ENCODE results near the gene EBPL.

The EBPL gene

DNA sequence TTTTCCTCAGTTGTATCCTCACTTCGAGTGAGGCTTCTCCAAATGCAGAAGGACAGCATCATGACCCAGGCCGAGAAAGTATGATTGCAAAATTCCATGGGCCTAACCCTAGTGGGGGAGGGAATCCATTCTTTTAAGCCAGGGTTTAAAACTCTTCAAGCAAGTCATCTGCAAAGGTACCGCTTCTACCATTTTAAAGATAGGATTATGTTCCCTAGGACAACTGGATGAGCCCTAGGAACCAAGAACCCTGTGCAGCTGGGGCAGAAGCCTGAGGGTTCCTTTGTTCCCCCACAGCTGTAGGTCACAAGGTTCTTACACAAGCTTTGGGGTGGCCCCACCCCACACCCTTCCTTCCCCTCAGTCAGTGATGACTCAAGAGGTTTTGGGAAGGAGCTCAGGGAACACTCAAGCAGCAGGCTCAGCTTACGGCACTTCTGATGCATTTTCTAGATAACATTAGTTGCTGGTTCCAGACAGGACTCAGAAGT lies 49.4 kb downstream of the EBPL start:
- in situ Hi-C loops (cut with MboI; ENCODE audit: low pct_unique_long_range_greater_than_20kb, low sequenced_read_pairs): no loop called here
- peak; percentile 39 for DNase-seq

- DNase-seq: no peak
- in situ Hi-C loops (cut with MboI; ENCODE audit: low pct_unique_long_range_greater_than_20kb, low sequenced_read_pairs): no loop called here
Measured at GRCh38 chr13:49638744-49639072, 52.6 kb downstream of the EBPL start.

- in situ Hi-C loops (cut with MboI; ENCODE audit: low pct_unique_long_range_greater_than_20kb, low sequenced_read_pairs): no loop called here
- DNase-seq: no peak
Measured at GRCh38 chr13:49638030-49638743, 53.1 kb downstream of the EBPL start.

GRCh38 chr13:49636705-49637104 lies 54.6 kb downstream of the EBPL start:
- in situ Hi-C loops (cut with MboI; ENCODE audit: low pct_unique_long_range_greater_than_20kb, low sequenced_read_pairs): no loop called here
- DNase-seq: no peak

GRCh38 chr13:49635599-49636433 lies 55.5 kb downstream of the EBPL start:
- in situ Hi-C loops (cut with MboI; ENCODE audit: low pct_unique_long_range_greater_than_20kb, low sequenced_read_pairs): no loop called here
- no peak for DNase-seq

GRCh38 chr13:49633710-49634109 lies 57.6 kb downstream of the EBPL start:
- in situ Hi-C loops (cut with MboI; ENCODE audit: low pct_unique_long_range_greater_than_20kb, low sequenced_read_pairs): no loop called here
- no peak for DNase-seq

DNA sequence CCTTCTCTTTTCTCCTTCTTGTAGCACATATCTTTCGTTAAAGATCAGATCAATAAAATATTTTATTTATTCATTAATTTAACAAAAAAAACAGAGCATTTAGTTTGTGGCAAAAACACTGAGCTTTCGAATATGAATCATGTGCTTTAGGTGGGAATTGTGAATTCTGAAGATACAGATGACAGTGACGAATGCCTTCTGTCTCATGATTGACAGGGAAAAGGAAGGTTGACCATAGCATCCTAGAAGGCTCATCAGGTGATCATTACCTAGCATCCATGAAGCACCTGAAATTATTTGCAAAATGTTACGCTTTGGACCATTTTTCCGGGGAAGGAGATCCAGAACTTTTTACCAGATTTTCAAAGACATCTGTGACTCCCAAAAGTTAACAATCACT lies 59.1 kb downstream of the EBPL start:
- no peak for DNase-seq
- in situ Hi-C loops (cut with MboI; ENCODE audit: low pct_unique_long_range_greater_than_20kb, low sequenced_read_pairs): no loop called here

DNA sequence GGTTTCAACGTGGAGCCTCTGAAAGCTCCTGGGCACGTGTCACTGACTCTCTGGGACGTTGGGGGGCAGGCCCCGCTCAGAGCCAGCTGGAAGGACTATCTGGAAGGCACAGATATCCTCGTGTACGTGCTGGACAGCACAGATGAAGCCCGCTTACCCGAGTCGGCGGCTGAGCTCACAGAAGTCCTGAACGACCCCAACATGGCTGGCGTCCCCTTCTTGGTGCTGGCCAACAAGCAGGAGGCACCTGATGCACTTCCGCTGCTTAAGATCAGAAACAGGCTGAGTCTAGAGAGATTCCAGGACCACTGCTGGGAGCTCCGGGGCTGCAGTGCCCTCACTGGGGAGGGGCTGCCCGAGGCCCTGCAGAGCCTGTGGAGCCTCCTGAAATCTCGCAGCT lies 60.7 kb downstream of the EBPL start:
- in situ Hi-C loops (cut with MboI; ENCODE audit: low pct_unique_long_range_greater_than_20kb, low sequenced_read_pairs): no loop called here
- no peak for DNase-seq

- in situ Hi-C loops (cut with MboI; ENCODE audit: low pct_unique_long_range_greater_than_20kb, low sequenced_read_pairs): no loop called here
- no peak for DNase-seq
Measured at GRCh38 chr13:49629947-49630346, 61.3 kb downstream of the EBPL start.

DNA sequence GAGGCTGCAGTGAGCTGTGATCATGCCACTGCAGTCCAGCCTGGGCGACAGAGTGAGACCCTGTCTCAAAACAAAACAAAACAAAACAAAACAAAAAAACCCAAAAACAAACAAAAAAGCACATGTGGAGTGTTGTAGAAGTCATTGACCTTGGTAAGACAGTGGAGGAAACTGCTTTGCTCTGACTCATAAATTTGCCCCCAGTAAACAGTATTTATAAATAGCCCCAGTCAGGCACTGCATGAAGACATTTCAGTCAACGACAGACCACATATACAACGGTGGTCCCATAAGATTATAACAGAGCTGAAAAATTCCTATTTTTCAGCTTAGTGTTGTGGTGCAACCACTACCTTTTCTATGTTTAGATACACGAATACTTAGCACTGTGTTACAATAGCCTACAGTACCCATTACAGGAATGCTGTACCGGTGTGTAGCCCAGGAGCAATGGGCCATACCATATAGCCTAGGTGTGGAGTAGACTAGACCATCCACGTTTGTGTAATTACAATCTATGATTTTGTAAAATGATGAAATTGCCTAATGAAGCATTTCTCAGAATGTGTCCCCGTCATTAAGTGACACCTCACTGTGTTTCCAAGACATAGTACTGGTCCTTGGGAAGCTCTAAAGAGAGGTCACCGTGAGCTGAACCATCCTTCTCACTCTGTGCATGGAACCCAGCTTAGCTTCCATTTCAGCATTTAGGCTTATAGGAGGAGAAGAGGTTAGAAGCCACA lies 61.9 kb downstream of the EBPL start:
- in situ Hi-C loops (cut with MboI; ENCODE audit: low pct_unique_long_range_greater_than_20kb, low sequenced_read_pairs): no loop called here
- DNase-seq: no peak

DNA sequence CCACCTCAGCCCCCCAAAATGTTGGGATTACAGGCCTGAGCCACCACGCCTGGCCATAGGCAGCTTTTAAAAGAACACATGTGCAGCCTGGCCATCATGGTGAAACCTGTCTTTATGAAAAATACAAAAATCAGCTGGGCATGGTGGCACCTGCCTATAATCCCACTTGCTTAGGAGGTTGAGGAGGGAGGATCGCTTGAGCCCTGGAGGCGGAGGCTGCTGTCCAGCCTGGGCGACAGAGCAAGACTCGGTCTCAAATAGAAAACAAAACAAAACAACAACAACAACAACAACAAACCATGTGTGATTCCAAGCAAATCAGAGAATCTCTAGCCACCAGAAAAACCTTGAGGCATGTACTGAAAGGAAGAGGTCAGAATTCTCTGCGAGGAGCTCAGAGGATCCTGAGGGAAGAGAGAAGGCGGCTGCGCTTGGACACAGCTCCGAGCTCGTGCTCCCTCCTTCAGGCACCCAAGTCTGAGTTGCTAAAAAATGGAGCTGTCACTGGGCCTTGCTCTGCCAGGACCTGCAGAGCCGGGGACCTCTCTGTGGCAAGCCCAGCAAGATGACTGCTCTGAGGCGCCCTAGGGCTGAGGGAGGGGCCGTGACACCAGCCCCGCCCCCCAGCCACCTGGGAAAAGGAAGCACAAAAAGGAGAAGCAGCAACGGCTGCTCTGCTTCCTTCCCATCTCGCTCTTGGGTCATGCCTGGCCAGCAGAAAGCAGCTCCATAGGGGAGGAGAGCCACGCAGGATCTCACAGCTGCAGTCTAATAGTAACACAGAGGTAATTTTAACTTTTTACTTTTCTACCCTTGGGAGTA lies 63.2 kb downstream of the EBPL start, which contains the start of gene ARL11:
TSS of gene ARL11 (plus strand) at position 677 of the 822 bp plus-strand sequence. CDS start 1,941 bp downstream, outside the sequence.
- in situ Hi-C loops (cut with MboI; ENCODE audit: low pct_unique_long_range_greater_than_20kb, low sequenced_read_pairs): no loop called here
- peak; percentile 97 for DNase-seq

- DNase-seq: no peak
- in situ Hi-C loops (cut with MboI; ENCODE audit: low pct_unique_long_range_greater_than_20kb, low sequenced_read_pairs): no loop called here
Measured at GRCh38 chr13:49625392-49626079, 65.8 kb downstream of the EBPL start.

GRCh38 chr13:49624229-49624628 lies 67.1 kb downstream of the EBPL start:
- DNase-seq: no peak
- in situ Hi-C loops (cut with MboI; ENCODE audit: low pct_unique_long_range_greater_than_20kb, low sequenced_read_pairs): loop anchor here (25.0 kb wide), 1 partner anchor 312 kb away; no protein-coding TSS in a partner anchor

DNA sequence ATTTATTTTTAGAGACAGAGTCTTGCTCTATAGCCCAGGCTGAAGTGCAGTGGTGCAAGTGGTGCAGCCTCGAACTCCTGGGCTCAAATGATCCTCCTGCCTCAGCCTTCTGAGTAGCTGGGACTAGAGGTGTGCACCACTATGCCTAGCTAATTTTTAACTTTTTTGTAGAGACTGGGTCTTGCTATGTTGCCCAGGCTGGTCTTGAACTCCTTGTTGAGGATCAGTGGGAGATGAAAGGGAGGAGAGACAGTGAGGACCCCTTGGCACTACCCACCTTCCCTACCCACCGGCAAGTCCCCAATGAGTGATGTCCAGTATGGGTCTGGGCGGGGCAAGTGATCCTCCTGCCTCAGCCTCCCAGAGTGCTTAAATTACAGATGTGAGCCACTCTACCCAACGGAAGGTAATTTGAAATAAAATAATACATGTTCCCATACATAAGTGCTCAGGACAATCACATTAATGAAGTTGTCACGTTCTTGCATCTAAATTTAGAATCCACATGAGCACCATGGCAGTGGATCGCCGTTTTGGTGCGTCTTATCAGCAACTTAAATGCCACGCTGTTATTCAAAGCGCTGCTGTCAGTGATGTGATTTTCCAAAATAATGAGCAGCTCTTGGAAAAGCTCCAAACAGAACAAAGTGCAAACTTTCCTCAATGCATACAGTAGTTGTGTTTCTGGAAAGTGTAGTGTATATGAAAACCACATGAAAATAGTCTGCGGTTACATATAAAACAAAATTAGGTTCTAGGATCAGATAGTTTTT lies 68.9 kb downstream of the EBPL start:
- in situ Hi-C loops (cut with MboI; ENCODE audit: low pct_unique_long_range_greater_than_20kb, low sequenced_read_pairs): loop anchor here (25.0 kb wide), 1 partner anchor 310 kb away; no protein-coding TSS in a partner anchor
- DNase-seq: no peak

- no peak for DNase-seq
Measured at GRCh38 chr13:49620170-49620621, 71.1 kb downstream of the EBPL start.

DNA sequence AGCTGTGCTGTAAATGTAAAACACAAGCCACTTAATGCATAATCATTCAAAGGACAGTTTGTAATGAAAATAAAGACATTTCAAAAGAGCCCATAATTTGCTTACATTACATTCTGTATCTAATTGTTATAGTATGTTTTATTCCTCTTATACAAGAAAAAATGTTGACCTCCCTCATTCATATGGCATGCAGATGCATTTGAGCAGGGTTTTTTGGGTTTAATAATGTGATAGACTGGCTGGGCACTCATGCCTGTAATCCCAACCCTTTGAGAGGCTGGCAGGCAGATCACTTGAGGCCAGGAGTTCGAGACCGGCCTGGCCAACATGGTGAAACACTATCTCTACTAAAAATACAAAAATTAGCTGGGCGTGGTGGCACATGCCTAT lies 74.6 kb downstream of the EBPL start:
- in situ Hi-C loops (cut with MboI; ENCODE audit: low pct_unique_long_range_greater_than_20kb, low sequenced_read_pairs): loop anchor here (25.0 kb wide), 1 partner anchor 304 kb away; no protein-coding TSS in a partner anchor
- DNase-seq: no peak

More at GRCh38 chr13:49620170-49620621, 71.1 kb downstream of the EBPL start:
- in situ Hi-C loops (cut with MboI; ENCODE audit: low pct_unique_long_range_greater_than_20kb, low sequenced_read_pairs): loop anchor here (25.0 kb wide), 1 partner anchor 308 kb away; no protein-coding TSS in a partner anchor
